Sigmoid colon (tissue), 4 donors: Measurements from ENCODE around the gene SLC9A3.

ENCODE experiments used
- CTCF ChIP-seq, 4 experiments: fragments of 450-650 bp in 3 of 4; fragments of 200-600 bp in 1 of 4; IDR thresholded peaks; one replicate each; pipeline ENCODE4 v1.5.1; 2016 to 2019; ENCODE audit warnings: antibody characterized with exemption in 4 of 4, mild to moderate bottlenecking in 3 of 4, moderate library complexity in 2 of 4
- EP300 ChIP-seq, 4 donors: sonication (generic); formaldehyde crosslinking; IDR thresholded peaks; one replicate each; pipeline ENCODE4 v1.6.1; 2017; ENCODE audit warnings: antibody characterized with exemption in 4 of 4
- POLR2A ChIP-seq, 2 donors: fragments of 450-650 bp; IDR thresholded peaks; one replicate each; pipeline ENCODE4 v1.6.1; 2016; ENCODE audit warnings: antibody characterized with exemption in 2 of 2, mild to moderate bottlenecking in 2 of 2, moderate library complexity in 2 of 2
- POLR2AphosphoS5 ChIP-seq, 4 donors: sonication (generic); formaldehyde crosslinking; IDR thresholded peaks; one replicate each; pipeline ENCODE4 v1.6.1; 2017; ENCODE audit warnings: antibody characterized with exemption in 4 of 4

- TF ChIP-seq CTCF (IDR thresholded peaks at IDR 0.05) (no peak), EP300 (IDR thresholded peaks at IDR 0.05) (no peak), POLR2A (IDR thresholded peaks at IDR 0.05) (no peak), POLR2AphosphoS5 (IDR thresholded peaks at IDR 0.05) (no peak)
These were observed 96.7 kb downstream of the SLC9A3 start for GRCh38 chr5:427415-428087.
